GM13976 (cell line): ENCODE results near the gene BICC1.

ENCODE experiments used
- DNase-seq: peaks from one replicate; pipeline ENCODE4 v3.0.0; 2012; ENCODE audit warnings: low spot score
- CTCF ChIP-seq: IDR thresholded peaks from 2 replicates; pipeline ENCODE4 v1.5.1; 2012; ENCODE audit warnings: borderline replicate concordance, mild to moderate bottlenecking; ENCODE audit not compliant: insufficient read depth; ENCODE audit errors: extremely low read depth, missing control alignments, control extremely low read depth
- in situ Hi-C: fragments of 300-500 bp; cut with MboI; formaldehyde crosslinking; loops from one replicate; pipeline ENCODE4 v1.12.0; 2022; ENCODE audit warnings: low sequenced_read_pairs, mixed read lengths, inconsistent platforms; ENCODE audit not compliant: unreplicated experiment

The BICC1 gene

GRCh38 chr10:58776568-58777318 is 264.1 kb downstream of the BICC1 start:
- no peak for DNase-seq
- TF ChIP-seq CTCF = no peak
- in situ Hi-C loops = loop anchor here (25.0 kb wide), 2 partner anchors 836 to 1036 kb away; no protein-coding TSS in a partner anchor

- DNase-seq = no peak
- in situ Hi-C loops = loop anchor here (25.0 kb wide), 2 partner anchors 833 to 1033 kb away; no protein-coding TSS in a partner anchor
- no peak for TF ChIP-seq CTCF
These were observed 266.3 kb downstream of the BICC1 start for GRCh38 chr10:58778966-58779365.

GRCh38 chr10:58779594-58779993 is 266.9 kb downstream of the BICC1 start:
- in situ Hi-C loops = loop anchor here (25.0 kb wide), 2 partner anchors 833 to 1033 kb away; no protein-coding TSS in a partner anchor
- DNase-seq = no peak
- no peak for TF ChIP-seq CTCF

GRCh38 chr10:58780476-58780875 is 267.8 kb downstream of the BICC1 start:
- DNase-seq = no peak
- in situ Hi-C loops = loop anchor here (25.0 kb wide), 2 partner anchors 832 to 1032 kb away; no protein-coding TSS in a partner anchor
- no peak for TF ChIP-seq CTCF

GRCh38 chr10:58781873-58782488 is 269.3 kb downstream of the BICC1 start:
- DNase-seq = peak; percentile 39
- in situ Hi-C loops = loop anchor here (25.0 kb wide), 2 partner anchors 830 to 1030 kb away; no protein-coding TSS in a partner anchor
- peak; percentile 36 for TF ChIP-seq CTCF

- no peak for DNase-seq
- TF ChIP-seq CTCF = no peak
- in situ Hi-C loops = loop anchor here (25.0 kb wide), 2 partner anchors 829 to 1029 kb away; no protein-coding TSS in a partner anchor
These were observed 270.5 kb downstream of the BICC1 start for GRCh38 chr10:58782876-58783851.
